ENCODE measurements around the gene CARHSP1. TPM values are rescaled to one million over a fixed set of nuclear protein-coding genes. Genes with fewer than 3 reads are reported as not detected.
A peak's percentile ranks its signal among the peaks of the same experiment; 100 is the strongest.

CARHSP1 gene
- total and polyA plus RNA-seq, 2 experiments from 2014 or later = 140 to 167 TPM

- 87% methylated on average over 14 of the region's 14 CpGs for WGBS (ENCODE audit: low lambda C conversion rate, missing lambda C conversion rate)
- Histone ChIP-seq H3K27me3 (no peaks in the 10 kb centered on the region), H3K36me3 (replicated peaks; ENCODE audit: insufficient read depth, low read depth) (no peaks in the 10 kb centered on the region), H3K27ac (no peak overlapping the region), H3K4me3 (no peak overlapping the region), H2AFZ (no peak overlapping the region), H3K4me1 (ENCODE audit: insufficient read depth) (peaks cover 17% of the 10 kb centered on the region), H3K9me2 (replicated peaks; ENCODE audit: insufficient read depth) (no peaks in the 10 kb centered on the region), H3K79me2 (no peaks in the 10 kb centered on the region), H3K4me2 (no peak overlapping the region), H3K9me3 (ENCODE audit: low read depth) (no peaks in the 10 kb centered on the region), H4K20me1 (ENCODE audit: insufficient read depth, poor library complexity, severe bottlenecking) (no peaks in the 10 kb centered on the region)
- no peak for TF ChIP-seq EZH2phosphoT487 (IDR thresholded peaks at IDR 0.05; ENCODE audit: low read depth, severe bottlenecking, unreplicated experiment)
- TF ChIP-seq, protein P1, sequence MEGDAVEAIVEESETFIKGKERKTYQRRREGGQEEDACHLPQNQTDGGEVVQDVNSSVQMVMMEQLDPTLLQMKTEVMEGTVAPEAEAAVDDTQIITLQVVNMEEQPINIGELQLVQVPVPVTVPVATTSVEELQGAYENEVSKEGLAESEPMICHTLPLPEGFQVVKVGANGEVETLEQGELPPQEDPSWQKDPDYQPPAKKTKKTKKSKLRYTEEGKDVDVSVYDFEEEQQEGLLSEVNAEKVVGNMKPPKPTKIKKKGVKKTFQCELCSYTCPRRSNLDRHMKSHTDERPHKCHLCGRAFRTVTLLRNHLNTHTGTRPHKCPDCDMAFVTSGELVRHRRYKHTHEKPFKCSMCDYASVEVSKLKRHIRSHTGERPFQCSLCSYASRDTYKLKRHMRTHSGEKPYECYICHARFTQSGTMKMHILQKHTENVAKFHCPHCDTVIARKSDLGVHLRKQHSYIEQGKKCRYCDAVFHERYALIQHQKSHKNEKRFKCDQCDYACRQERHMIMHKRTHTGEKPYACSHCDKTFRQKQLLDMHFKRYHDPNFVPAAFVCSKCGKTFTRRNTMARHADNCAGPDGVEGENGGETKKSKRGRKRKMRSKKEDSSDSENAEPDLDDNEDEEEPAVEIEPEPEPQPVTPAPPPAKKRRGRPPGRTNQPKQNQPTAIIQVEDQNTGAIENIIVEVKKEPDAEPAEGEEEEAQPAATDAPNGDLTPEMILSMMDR (IDR thresholded peaks at IDR 0.05; ENCODE audit: poor library complexity) = no peak
- no peak for TF ChIP-seq EZH2 (IDR thresholded peaks at IDR 0.05; ENCODE audit: borderline replicate concordance)
- DNase-seq (ENCODE audit: low spot score) = no peak
Observed at GRCh38 chr16:8889893-8890548, 21.2 kb upstream of the CARHSP1 start.

- H2AFZ ChIP-seq = no peak overlapping the region
- no peaks in the 10 kb centered on the region for H3K36me3 ChIP-seq (replicated peaks; ENCODE audit: insufficient read depth, low read depth)
Observed at GRCh38 chr16:8888951-8889892, 20.4 kb upstream of the CARHSP1 start.

GRCh38 chr16:8887952-8888560 lies 19.2 kb upstream of the CARHSP1 start:
- H3K27me3 ChIP-seq = no peaks in the 10 kb centered on the region
- no peak overlapping the region for H3K4me3 ChIP-seq
- H3K27ac ChIP-seq = no peak overlapping the region
- H3K79me2 ChIP-seq = no peaks in the 10 kb centered on the region
- H3K4me2 ChIP-seq = no peak overlapping the region
- no peaks in the 10 kb centered on the region for H4K20me1 ChIP-seq (ENCODE audit: insufficient read depth, poor library complexity, severe bottlenecking)
- H3K4me1 ChIP-seq (ENCODE audit: insufficient read depth) = peaks cover 25% of the 10 kb centered on the region
- DNase-seq (ENCODE audit: low spot score) = peak; percentile 45
- 90% methylated on average over 16 of the region's 16 CpGs for WGBS (ENCODE audit: low lambda C conversion rate, missing lambda C conversion rate)
- no peak overlapping the region for H2AFZ ChIP-seq
- H3K9me2 ChIP-seq (replicated peaks; ENCODE audit: insufficient read depth) = no peaks in the 10 kb centered on the region
- H3K36me3 ChIP-seq (replicated peaks; ENCODE audit: insufficient read depth, low read depth) = no peaks in the 10 kb centered on the region
- no peaks in the 10 kb centered on the region for H3K9me3 ChIP-seq (ENCODE audit: low read depth)
- TF ChIP-seq EZH2 (IDR thresholded peaks at IDR 0.05; ENCODE audit: borderline replicate concordance) (no peak), EZH2phosphoT487 (IDR thresholded peaks at IDR 0.05; ENCODE audit: low read depth, severe bottlenecking, unreplicated experiment) (no peak)
- TF ChIP-seq, protein P1 (IDR thresholded peaks at IDR 0.05; ENCODE audit: poor library complexity) = no peak

More at GRCh38 chr16:8888951-8889892, 20.4 kb upstream of the CARHSP1 start:
- Histone ChIP-seq H3K4me1 (ENCODE audit: insufficient read depth) (peaks cover 22% of the 10 kb centered on the region), H4K20me1 (ENCODE audit: insufficient read depth, poor library complexity, severe bottlenecking) (no peaks in the 10 kb centered on the region), H3K9me3 (ENCODE audit: low read depth) (no peaks in the 10 kb centered on the region), H3K4me2 (no peak overlapping the region), H3K27me3 (no peaks in the 10 kb centered on the region), H3K79me2 (no peaks in the 10 kb centered on the region), H3K4me3 (no peak overlapping the region), H3K27ac (no peak overlapping the region), H3K9me2 (replicated peaks; ENCODE audit: insufficient read depth) (no peaks in the 10 kb centered on the region)
- no peak for DNase-seq (ENCODE audit: low spot score)
- TF ChIP-seq, protein P1 (IDR thresholded peaks at IDR 0.05; ENCODE audit: poor library complexity) = no peak
- TF ChIP-seq EZH2 (IDR thresholded peaks at IDR 0.05; ENCODE audit: borderline replicate concordance) = no peak
- no peak for TF ChIP-seq EZH2phosphoT487 (IDR thresholded peaks at IDR 0.05; ENCODE audit: low read depth, severe bottlenecking, unreplicated experiment)
- 94% methylated on average over 23 of the region's 23 CpGs for WGBS (ENCODE audit: low lambda C conversion rate, missing lambda C conversion rate)
